Breast epithelium (tissue), 4 donors: ENCODE measurements around the gene DMKN. TPM values are rescaled to one million over a fixed set of nuclear protein-coding genes. Genes with fewer than 3 reads are reported as not detected.

Source experiments
- DNase-seq, 2 donors: peaks; one replicate each; pipeline ENCODE4 v3.0.0-alpha.2; 2019; ENCODE audit warnings: low spot score in 2 of 2
- H3K27ac ChIP-seq, 2 donors: fragments of 200-600 bp; sonication (generic) in 1 of 2; one replicate each; pipeline ENCODE4 v1.5.1; 2016 to 2019; ENCODE audit warnings: mild to moderate bottlenecking in 1 of 2
- H3K27me3 ChIP-seq, 2 donors: fragments of 200-600 bp; sonication (generic) in 1 of 2; one replicate each; pipeline versions ENCODE4 v1.5.1 to v1.6.0; 2017 to 2019; ENCODE audit warnings: control low read depth in 1 of 2, mild to moderate bottlenecking in 1 of 2
- H3K36me3 ChIP-seq: fragments of 200-600 bp; one replicate; pipeline ENCODE4 v1.5.1; 2019
- H3K4me1 ChIP-seq, 2 donors: fragments of 200-600 bp; sonication (generic); one replicate each; pipeline ENCODE4 v1.5.1; 2016 to 2019; ENCODE audit warnings: control low read depth in 1 of 2
- H3K4me3 ChIP-seq, 3 donors: fragments of 200-600 bp; sonication (generic); 1 replicate in 2 of 3; 2 replicates in 1 of 3; pipeline ENCODE4 v1.5.1; 2016 to 2019; ENCODE audit warnings: mild to moderate bottlenecking in 3 of 3, moderate library complexity in 2 of 3
- H3K9me3 ChIP-seq, 2 donors: fragments of 200-600 bp; sonication (generic) in 1 of 2; one replicate each; pipeline ENCODE4 v1.5.1; 2016 to 2019; ENCODE audit warnings: control low read depth in 1 of 2
- POLR2A ChIP-seq: fragments of 450-650 bp; IDR thresholded peaks from one replicate; pipeline ENCODE4 v1.6.1; 2016; ENCODE audit warnings: antibody characterized with exemption, mild to moderate bottlenecking, moderate library complexity
- POLR2AphosphoS5 ChIP-seq, 3 donors: sonication (generic); formaldehyde crosslinking; IDR thresholded peaks; one replicate each; pipeline ENCODE4 v1.6.1; 2017; ENCODE audit warnings: antibody characterized with exemption in 3 of 3
- intact Hi-C: fragments of 100-400 bp; cut with DNase I; formaldehyde crosslinking; loops from one replicate; pipeline ENCODE4 v1.15.1; 2023; ENCODE audit warnings: low total_unique reads
- total RNA-seq, 3 donors: library from RNA; depleted of rRNA; stranded (reverse); fragments of >200 nt; gene quantifications; one replicate each; pipeline ENCODE4 v1.1.0, GENCODE V29; 2016
- TF ChIP-seq, protein P1 (sequence below), 3 donors: fragments of 450-650 bp; IDR thresholded peaks; one replicate each; pipeline ENCODE4 v1.5.1; 2016 to 2017; ENCODE audit warnings: antibody characterized with exemption in 3 of 3, mild to moderate bottlenecking in 3 of 3, moderate library complexity in 3 of 3

The DMKN gene
- total RNA-seq, 3 donors from 2014 or later: 0.96 to 135 (median 61.0) TPM

DNA sequence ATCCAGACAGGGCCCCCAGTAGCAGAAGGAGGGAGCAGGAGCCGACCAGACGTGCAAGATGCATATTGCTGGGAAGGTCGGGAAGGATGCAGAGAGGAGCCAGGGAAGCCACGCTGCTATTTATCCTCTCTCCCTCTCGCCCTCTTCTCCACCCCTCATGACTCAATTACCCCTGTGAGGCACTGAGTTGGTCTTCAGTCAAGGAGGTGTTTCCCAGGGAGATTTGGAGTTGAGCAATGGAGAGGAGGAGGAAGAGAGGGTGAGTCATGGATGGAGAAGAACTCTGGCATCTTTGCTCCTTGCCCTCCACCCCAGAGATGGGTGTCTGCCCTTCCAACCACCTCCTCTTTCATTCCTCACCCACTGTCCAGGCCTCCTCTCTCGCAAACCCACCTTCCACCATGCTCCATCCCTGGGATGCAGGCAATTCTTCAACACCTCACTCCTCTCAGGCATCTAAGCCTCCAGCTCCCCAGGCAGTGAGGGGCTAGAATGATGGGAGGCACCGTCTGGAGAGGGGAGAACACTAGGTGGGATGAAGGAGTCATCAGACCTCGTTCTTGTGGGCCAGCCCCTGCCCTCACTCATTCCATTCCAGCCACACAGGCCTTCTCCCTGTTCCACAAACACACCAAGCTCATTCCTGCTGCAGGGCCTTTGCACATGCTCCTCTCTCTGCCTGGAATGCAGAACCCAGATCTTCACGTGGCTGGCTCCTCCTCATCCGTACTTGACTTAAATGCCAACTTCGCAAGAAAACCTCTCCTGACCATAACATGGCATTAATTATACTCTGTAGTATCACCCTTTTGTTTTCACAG, 15.0 kb upstream of the DMKN start, which contains the start of gene SBSN:
TSS of gene SBSN (minus strand) at position 94 of the 821 bp plus-strand sequence. CDS start at position 64, 30 bp downstream.
- DNase-seq: no peak
- no peak within 1 kb of the TSS for H3K27ac ChIP-seq
- TF ChIP-seq POLR2A (no peak), POLR2AphosphoS5 (IDR thresholded peaks at IDR 0.05) (no peak)
- TF ChIP-seq, protein P1, sequence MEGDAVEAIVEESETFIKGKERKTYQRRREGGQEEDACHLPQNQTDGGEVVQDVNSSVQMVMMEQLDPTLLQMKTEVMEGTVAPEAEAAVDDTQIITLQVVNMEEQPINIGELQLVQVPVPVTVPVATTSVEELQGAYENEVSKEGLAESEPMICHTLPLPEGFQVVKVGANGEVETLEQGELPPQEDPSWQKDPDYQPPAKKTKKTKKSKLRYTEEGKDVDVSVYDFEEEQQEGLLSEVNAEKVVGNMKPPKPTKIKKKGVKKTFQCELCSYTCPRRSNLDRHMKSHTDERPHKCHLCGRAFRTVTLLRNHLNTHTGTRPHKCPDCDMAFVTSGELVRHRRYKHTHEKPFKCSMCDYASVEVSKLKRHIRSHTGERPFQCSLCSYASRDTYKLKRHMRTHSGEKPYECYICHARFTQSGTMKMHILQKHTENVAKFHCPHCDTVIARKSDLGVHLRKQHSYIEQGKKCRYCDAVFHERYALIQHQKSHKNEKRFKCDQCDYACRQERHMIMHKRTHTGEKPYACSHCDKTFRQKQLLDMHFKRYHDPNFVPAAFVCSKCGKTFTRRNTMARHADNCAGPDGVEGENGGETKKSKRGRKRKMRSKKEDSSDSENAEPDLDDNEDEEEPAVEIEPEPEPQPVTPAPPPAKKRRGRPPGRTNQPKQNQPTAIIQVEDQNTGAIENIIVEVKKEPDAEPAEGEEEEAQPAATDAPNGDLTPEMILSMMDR (IDR thresholded peaks at IDR 0.05): no peak
- H3K4me1 ChIP-seq: no peaks in the 10 kb centered on the region
- H3K9me3 ChIP-seq: no peaks in the 10 kb centered on the region
- H3K27me3 ChIP-seq: peaks cover 0 to 55% of the 10 kb centered on the region in 2 donors
- H3K36me3 ChIP-seq: no peaks in the 10 kb centered on the region
- intact Hi-C loops: no loop called here
- no peak within 1 kb of the TSS for H3K4me3 ChIP-seq

DNA sequence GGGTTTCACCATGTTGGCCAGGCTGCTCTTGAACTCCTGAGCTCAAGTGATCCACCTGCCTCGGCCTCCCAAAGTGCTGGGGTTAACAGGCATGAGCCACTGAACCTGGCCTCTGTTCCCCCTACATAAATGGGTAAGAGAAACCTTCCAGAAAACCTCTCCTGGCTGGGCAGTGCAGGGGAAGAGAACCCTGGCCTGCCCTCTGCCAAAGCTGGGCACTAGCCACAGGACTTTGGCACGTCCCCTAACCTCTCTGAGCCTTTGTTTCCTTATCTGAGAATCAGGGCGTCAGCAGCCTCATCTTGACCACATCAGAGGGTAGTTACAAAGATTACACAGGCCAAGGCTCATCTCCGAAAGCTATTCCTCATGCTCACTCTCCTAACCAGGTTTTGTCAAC, 12.4 kb upstream of the DMKN start:
- no peaks in the 10 kb centered on the region for H3K36me3 ChIP-seq
- H3K4me1 ChIP-seq: no peaks in the 10 kb centered on the region
- H3K27ac ChIP-seq: no peak overlapping the region
- H3K27me3 ChIP-seq: peaks cover 0 to 46% of the 10 kb centered on the region in 2 donors
- no peaks in the 10 kb centered on the region for H3K9me3 ChIP-seq
- H3K4me3 ChIP-seq: no peak overlapping the region
- intact Hi-C loops: no loop called here
- TF ChIP-seq POLR2A (no peak), POLR2AphosphoS5 (IDR thresholded peaks at IDR 0.05) (no peak)
- TF ChIP-seq, protein P1 (IDR thresholded peaks at IDR 0.05): no peak
- DNase-seq: no peak

DNA sequence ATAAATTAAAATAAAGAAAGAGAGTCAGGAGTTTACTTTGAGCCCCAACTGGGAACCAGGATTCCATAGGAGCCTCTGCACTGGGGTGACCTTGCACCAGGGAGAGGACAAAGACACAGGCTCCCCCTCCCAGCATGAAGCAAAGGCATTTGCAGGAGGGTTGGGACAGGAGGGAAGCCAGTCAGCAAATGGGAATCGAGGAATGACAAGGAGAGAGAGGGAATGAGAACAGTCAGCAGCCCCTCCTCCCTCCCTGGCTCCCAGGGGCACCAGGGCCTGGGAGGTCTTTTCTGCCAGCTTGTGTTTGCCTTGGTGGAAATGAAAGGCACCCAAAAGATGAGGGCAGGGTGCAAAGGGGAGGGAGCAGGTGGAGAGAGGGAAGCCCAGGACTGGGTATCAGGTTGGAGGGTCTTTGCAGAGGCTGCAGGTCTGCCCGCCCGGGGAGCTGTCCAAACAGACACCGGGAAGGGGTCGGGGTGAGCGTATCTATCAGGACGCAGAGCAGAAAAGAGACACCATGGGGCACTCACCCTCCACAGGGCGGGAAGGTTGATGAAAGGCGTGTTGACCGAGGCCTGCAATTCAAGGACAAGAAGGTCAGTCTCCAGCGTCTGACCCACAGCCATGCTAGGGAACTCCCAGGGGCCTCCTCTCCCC, 10.9 kb upstream of the DMKN start:
- DNase-seq: no peak
- TF ChIP-seq POLR2AphosphoS5 (IDR thresholded peaks at IDR 0.05): no peak
- TF ChIP-seq POLR2A: no peak
- TF ChIP-seq, protein P1 (IDR thresholded peaks at IDR 0.05): no peak
- Histone ChIP-seq H3K4me3 (no peak overlapping the region), H3K36me3 (no peaks in the 10 kb centered on the region), H3K9me3 (no peaks in the 10 kb centered on the region), H3K27me3 (peaks cover 0 to 43% of the 10 kb centered on the region in 2 donors), H3K27ac (no peak overlapping the region), H3K4me1 (no peaks in the 10 kb centered on the region)
- intact Hi-C loops: no loop called here

DNA sequence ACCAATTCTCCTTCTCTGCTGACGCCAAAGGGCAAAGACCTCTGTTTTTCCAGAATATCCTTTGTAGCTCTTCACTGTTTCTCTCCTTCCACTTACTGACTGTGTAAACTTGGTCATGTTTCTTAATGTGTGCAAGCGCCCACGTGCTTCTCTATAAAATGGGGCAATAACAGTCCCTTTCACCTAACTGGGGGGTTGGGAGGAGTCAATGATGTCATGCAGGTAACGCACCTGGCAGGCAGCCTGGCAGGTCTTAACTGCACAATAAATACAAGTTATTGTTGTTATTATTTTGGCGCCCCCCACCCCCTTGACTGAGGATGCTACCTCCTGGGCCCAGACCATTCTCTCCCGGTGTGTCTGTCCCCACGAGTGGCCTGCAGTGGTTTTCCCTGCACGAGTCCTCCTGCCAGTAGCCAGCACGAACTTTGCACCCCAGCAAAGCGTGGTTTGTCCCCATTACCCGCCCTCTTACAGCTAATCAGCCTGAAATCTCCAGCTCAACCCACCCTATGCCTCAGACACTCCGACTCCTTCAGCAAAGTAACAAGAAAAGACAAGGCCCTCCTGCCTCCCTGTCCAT, 9.4 kb upstream of the DMKN start:
- Histone ChIP-seq H3K36me3 (no peaks in the 10 kb centered on the region), H3K4me3 (no peak overlapping the region), H3K27ac (no peak overlapping the region), H3K4me1 (no peaks in the 10 kb centered on the region), H3K27me3 (peaks cover 0 to 29% of the 10 kb centered on the region in 2 donors), H3K9me3 (no peaks in the 10 kb centered on the region)
- TF ChIP-seq POLR2A (no peak), POLR2AphosphoS5 (IDR thresholded peaks at IDR 0.05) (no peak)
- TF ChIP-seq, protein P1 (IDR thresholded peaks at IDR 0.05): no peak
- DNase-seq: no peak
- intact Hi-C loops: no loop called here
